Activated CD8-positive, alpha-beta memory T cell treated with anti-CD3 and anti-CD28 coated beads for 48 hours (primary cell): ENCODE data around the gene JAG2.
"Not testable (repeated sequence)": the region's sequence is repeated elsewhere in the genome, so short reads cannot be mapped to it uniquely, and the experiment has no call there.

Source experiments
- DNase-seq, 3 experiments: peaks; one replicate each; pipeline ENCODE4 v3.0.0-alpha.2; 2020; ENCODE audit warnings: low read depth in 2 of 3, low spot score in 2 of 3

JAG2 gene

GRCh38 chr14:105118646-105119407 is 49.7 kb downstream of the JAG2 start:
- DNase-seq: no peak

- no peak for DNase-seq
Observed at GRCh38 chr14:105117710-105118385, 50.7 kb downstream of the JAG2 start.

GRCh38 chr14:105117257-105117646 is 51.3 kb downstream of the JAG2 start:
- no peak for DNase-seq

- DNase-seq: no peak
Observed at GRCh38 chr14:105116451-105117256, 51.9 kb downstream of the JAG2 start.

- DNase-seq: not testable (repeated sequence)
Observed at GRCh38 chr14:105109243-105109642, 59.3 kb downstream of the JAG2 start.

GRCh38 chr14:105108516-105108864 is 60.1 kb downstream of the JAG2 start:
- no peak for DNase-seq

GRCh38 chr14:105107781-105108515 is 60.6 kb downstream of the JAG2 start:
- no peak for DNase-seq

- DNase-seq: no peak
Observed at GRCh38 chr14:105107351-105107750, 61.2 kb downstream of the JAG2 start.

- no peak for DNase-seq
Observed at GRCh38 chr14:105105158-105105557, 63.4 kb downstream of the JAG2 start.

GRCh38 chr14:105102893-105103292 is 65.7 kb downstream of the JAG2 start:
- DNase-seq: no peak

GRCh38 chr14:105102361-105102870 is 66.2 kb downstream of the JAG2 start:
- DNase-seq: no peak

- DNase-seq: no peak
Observed at GRCh38 chr14:105100910-105101309, 67.7 kb downstream of the JAG2 start.

- DNase-seq: no peak
Observed at GRCh38 chr14:105099778-105100177, 68.8 kb downstream of the JAG2 start.

GRCh38 chr14:105098316-105098715 is 70.3 kb downstream of the JAG2 start:
- no peak for DNase-seq

- DNase-seq: no peak
Observed at GRCh38 chr14:105097794-105098127, 70.8 kb downstream of the JAG2 start.

GRCh38 chr14:105096206-105096875 is 72.2 kb downstream of the JAG2 start:
- no peak for DNase-seq

- DNase-seq: no peak
Observed at GRCh38 chr14:105095236-105095805, 73.3 kb downstream of the JAG2 start.

GRCh38 chr14:105094193-105094907 is 74.2 kb downstream of the JAG2 start:
- DNase-seq: no peak

- peak in 1 of 3 experiments; percentile 75 for DNase-seq
Observed at GRCh38 chr14:105093431-105094192, 75.0 kb downstream of the JAG2 start.
